ENCODE measurements around the gene CLCA2.
"Not testable (repeated sequence)": the region's sequence is repeated elsewhere in the genome, so short reads cannot be mapped to it uniquely, and the experiment has no call there.

CLCA2 gene

DNA sequence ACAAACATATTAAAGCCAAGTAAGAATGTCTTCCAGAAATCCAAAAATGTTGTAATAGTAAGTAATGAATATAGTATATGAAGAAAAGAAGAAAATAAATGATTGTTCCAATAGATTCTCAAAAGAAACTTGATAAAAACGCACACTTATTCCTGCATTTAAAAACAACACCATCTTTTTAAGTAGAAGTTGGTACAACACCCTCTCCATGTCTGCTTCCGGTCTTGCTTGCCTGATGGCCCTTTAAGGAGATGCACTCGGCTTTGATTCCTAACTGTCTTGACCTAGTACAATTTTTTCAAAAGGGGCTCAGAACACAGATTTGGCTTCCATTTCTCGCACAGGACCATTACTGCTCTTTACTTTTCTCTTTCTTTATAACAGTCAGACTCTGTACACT lies 53.7 kb downstream of the CLCA2 start:
- no peak for DNase-seq (ENCODE audit: low spot score)

DNA sequence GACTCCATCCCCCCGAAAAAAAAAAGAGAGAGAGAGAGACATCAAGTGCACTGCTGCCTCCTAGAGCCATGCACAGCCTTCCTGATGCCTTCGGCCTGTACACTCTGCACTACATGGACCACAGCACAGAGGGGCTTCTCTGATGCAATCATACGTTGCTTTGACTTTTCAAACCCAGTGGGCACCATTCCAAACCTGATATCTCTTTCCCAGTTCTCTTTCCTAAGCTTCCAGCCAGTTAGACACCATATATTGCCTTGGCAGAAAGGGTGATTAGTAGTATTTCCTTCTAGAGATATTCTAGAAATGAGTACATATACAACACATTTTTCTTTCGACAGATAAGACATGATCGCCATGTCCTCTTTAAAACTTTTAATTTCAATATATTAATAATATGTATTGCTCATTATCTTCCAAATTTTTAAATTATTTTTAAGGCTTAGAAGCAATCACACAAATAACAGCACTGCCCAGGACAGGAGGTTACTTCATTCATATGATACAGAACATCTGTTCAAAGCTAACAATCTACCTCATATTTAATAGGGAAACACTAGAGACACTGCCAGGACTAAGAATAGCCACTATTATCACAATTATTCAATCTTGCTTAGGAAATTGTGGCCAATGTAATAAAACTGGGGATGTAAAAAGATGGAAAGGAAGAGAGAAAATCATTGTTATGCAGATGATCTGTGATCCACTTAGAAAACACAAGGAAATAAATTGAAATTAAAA lies 54.6 kb downstream of the CLCA2 start:
- no peak for DNase-seq (ENCODE audit: low spot score)

DNA sequence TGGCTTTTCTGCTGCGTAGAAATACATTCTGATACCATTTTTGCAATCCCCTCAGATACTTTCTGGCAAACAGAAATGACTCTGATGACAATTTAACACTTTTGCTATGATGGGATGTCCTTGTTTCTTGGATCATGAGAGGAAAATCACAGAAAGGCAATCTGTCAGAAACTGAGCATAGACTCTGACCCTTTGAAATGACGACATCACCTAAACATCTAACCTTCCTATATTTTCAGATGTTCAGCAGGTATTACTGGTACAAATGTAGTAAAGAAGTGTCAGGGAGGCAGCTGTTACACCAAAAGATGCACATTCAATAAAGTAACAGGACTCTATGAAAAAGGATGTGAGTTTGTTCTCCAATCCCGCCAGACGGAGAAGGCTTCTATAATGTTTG lies 58.0 kb downstream of the CLCA2 start:
- no peak for DNase-seq (ENCODE audit: low spot score)

DNA sequence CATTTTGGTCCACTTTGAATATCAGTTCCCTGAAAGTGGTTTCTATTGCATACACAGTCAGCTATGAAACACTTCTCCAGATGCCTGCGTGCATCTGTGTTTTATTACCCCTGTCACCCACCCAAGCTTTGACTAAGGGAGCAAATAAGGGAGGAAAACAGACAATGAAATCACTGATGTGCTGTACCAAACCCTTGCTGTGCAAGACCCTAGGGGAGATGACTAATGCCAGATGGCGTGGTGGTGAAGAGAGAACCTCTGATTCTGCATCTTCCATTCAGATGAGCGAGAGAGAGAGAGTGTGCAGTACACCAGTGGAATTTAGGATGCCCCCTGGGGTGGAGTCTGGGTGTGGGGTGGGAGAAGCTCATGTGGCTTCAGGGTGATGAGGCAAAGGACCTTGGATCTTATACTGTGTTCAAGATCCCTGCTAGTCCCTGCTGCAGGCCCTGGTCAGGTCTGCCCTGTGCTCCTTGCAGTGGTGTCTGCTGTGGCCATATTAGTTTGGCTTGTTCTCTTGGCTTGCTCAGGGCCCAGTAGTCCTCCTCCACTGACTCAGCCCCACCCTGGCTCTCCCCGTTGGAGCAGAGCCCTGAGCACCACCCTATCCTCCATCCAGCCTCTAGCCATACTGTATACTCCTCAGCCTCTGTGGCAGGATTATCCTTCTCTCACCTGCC lies 63.3 kb downstream of the CLCA2 start:
- no peak for DNase-seq (ENCODE audit: low spot score)

DNA sequence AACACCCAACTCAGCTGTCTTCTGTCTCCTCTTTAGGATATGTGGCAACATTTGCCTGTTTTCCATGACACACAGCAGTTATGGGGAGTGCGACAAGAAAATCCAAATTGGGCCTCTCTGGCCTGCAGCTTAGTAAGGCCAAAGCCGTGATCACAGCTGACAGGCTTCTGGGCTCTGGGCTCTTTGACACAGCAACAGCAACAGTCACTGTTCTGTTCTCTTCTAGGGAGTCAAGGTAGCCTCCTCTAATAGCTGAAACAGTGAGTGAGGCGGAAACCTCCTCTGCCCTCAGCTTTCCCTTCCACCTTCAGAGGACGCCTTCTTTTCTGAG lies 63.8 kb downstream of the CLCA2 start:
- DNase-seq (ENCODE audit: low spot score) = no peak

DNA sequence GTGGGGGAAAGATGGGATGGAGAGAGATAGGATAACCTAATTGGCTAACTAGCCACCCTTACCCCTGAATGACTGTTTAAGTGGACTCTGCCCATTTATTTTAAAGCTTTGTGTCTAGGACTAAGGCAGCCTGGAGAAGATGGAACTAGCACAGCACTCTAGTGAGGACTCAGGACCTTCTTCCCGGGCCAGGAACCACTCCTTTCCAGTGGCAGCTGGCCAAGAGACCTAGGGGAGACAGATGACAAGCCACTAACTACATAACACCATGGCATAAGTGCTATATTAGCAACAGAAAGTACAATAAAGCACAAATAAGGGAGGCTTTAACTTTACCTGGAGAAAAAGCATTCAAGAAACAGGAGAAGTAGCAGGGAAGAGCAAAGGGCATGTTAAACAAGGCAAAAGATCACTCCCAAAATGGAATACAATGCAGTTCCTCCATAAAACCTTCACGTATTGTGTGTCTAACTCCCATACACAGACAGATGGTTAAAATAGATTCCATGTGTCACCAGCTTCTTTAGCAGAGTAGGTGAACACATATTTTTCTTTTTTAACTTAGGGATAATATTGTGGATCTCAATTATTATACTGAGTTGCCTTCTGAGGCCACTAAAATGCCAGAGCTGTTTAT lies 65.4 kb downstream of the CLCA2 start:
- DNase-seq (ENCODE audit: low spot score) = no peak

DNA sequence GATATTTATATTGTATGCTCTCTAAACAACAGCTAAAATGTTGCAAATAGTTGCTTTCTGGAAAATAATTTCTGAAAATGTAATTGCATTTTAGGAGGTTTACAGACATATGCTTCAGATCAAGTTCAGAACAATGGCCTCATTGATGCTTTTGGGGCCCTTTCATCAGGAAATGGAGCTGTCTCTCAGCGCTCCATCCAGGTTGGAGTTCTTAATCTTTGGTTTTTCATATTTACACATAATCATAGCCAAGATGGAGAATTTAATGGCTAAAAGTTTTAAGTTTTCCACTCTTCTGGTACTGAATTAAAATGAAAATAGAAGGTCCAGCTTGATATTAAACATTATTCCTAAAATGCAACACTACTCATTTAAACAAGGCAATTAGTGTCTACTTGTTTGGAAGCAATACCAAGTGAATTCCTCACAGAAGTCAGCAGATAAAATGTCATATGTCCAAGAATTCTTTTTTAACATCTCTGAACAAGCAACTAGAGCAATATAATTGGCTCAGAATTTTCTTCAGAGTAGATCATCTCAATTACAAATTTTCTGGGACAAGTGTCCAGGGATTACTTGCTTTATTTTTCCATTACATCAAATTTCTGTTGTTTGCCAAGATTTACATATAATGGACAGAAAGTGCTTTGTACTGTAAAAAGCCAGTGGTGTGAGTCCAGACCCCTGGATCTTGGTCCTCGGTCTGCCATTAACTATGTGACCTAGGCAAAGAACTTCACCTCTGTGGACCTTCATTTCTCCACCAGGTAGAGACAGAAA lies 67.4 kb downstream of the CLCA2 start:
- DNase-seq (ENCODE audit: low spot score) = no peak

DNA sequence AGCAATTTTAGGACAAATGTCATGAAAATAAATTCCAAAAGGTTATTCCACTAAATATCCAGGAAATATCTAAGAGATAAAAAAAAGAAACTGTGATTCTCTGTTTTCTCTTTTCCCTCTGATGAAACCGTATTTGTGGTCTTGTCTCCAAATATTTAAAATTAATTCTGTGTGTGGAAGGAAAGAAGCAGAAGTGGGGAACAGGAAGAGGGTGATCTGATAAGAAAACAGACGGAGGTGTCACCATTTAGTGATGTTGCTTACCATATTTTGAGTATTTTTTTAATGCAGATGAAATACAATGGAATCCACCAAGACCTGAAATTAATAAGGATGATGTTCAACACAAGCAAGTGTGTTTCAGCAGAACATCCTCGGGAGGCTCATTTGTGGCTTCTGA lies 74.3 kb downstream of the CLCA2 start:
- no peak for DNase-seq (ENCODE audit: low spot score)

DNA sequence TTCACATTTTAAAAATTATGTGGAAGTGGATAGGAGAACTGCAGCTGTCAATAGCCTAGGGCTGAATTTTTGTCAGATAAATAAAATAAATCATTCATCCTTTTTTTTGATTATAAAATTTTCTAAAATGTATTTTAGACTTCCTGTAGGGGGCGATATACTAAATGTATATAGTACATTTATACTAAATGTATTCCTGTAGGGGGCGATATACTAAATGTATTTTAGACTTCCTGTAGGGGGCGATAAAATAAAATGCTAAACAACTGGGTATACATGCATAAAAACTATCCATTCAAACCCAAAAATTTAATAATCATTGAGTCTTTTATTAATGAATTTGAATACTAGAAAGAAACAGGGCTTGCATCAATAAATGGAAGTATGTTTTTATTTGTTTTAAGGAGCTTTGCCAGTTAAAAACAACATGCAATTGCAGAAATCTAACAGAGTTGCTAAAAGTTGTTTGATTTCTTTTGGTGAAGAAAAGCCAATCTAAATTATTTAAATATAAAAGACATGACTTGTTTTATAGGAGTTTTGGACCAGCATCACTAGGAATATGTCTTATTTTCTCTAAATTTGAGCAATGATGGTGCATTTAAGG lies 76.1 kb downstream of the CLCA2 start:
- no peak for DNase-seq (ENCODE audit: low spot score)

DNA sequence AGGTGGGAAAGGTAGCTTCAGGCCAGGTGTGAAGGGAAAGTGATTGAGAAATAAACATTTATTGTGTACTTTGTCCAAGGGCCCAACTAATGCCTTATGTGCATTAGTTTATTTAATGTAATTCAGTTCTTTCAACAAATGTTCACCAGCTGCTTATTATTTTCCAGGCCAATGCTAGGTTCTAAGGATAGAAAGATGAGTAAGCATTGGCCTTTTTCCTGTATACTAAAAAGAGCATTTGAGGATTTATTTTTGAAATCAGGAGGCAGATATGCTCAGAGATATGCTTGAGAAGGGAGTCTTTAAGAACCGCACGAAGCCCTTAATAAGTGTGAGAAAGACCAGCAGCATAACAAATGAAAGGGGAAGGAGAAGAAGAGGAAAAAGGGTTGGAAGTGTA lies 76.7 kb downstream of the CLCA2 start:
- no peak for DNase-seq (ENCODE audit: low spot score)

DNA sequence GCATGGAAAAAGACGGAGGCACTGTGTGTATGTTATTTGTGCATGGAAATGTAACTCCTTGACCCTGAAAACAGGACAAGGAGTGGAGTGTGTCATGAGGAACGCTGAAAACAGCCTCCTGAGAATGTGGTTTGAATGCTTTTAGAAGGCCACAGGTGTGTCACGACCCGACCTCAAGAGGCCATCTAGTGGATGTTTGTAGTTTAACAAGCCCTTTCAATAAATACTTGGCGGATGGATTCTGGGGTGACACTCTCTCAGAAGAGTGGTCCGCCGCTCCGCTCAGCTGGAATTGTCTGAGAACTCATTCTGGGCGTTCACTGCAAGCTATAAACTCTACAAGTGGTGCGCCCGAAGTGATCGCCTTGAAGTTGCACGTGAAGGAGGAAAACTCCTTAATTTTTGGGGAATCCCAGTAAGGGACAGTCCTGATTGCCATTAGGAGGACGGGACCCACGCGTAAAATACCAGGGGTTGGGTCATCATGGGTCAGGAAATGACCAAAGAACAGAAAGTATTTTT lies 78.2 kb downstream of the CLCA2 start:
- not testable (repeated sequence) for DNase-seq (ENCODE audit: low spot score)

DNA sequence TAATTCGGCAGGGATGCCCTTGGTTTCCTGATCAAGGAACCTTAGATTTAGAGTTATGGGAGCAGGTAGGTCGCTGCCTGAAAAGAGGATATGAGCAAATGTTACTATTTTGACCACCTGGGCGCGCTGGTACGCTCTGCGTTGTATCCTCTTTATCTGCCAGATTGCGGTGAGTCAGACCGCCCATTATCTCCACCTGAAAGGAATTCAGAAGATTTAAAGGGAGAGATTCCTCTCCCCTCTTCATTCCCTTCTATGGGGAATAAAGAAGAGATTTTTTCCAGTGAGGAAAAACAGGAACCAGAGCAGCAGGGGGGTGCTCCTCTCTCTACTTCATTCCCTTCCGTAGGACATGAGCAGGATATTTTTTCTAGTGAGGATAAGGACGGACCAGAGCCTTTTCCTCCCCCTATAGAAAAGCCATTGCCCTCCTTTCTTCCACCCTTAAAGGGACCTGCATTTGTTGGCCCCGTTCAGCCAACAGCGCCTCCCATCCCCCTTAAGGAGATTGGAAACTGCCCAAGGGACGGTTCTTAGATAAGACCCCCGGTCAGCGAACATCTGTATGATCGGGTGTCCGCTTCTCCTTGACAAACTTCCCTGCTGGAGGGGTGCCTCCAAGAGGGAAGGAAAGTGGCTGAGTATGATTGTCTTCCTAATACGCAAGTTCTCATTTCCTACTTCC lies 78.9 kb downstream of the CLCA2 start:
- DNase-seq (ENCODE audit: low spot score) = no peak

DNA sequence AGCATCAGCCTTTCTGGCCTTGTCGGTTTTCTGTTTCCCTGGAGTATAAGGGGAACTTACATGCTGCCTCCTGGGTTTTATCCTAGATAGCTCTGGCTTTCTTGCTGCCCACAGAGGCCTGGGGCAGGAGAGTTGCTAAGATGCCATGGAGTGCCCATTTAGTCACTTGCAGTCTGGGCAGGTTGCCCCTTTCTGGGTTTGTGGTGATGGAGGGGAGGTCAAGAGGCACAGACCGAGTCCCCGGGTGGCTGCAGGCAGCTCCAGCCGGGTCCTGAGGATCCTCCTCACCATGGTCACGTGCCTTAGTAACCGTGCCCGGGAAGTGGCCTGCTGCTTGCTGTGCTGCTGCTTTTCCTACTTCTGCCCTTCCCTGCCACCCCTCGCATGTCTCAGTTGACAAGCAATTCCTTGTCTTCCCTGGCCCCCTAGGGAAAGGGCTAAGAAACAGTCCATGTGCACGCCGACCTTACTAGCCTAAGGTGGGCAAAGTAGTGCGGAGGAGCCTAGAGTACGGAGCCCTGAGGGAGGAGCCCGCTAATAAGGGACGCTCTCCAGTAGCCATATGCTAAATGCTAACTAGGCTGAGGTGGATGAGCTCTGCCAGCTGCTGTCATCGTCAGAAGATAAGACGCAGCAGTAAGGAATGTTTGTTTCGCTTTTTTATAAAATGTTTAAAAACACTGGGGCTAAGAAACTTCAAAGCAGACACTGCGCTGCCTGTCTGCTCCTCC lies 79.6 kb downstream of the CLCA2 start:
- no peak for DNase-seq (ENCODE audit: low spot score)

DNA sequence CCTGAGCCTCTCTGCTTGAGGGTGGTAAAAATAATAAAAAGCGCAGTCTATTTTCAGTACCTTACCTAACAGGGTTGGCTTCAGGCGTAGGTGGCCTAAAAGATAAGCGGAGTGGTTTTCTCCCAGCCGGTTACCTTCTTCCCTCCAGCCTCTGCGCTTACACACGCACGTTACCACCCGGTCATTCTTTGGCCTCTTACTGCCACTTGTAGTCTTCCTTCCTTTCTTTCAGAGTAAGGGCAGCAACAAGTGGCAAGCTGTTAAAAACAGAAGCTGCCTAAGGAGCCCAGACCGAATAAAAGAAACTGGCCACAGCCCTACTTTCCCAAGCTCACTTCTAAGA lies 80.1 kb downstream of the CLCA2 start:
- no peak for DNase-seq (ENCODE audit: low spot score)

DNA sequence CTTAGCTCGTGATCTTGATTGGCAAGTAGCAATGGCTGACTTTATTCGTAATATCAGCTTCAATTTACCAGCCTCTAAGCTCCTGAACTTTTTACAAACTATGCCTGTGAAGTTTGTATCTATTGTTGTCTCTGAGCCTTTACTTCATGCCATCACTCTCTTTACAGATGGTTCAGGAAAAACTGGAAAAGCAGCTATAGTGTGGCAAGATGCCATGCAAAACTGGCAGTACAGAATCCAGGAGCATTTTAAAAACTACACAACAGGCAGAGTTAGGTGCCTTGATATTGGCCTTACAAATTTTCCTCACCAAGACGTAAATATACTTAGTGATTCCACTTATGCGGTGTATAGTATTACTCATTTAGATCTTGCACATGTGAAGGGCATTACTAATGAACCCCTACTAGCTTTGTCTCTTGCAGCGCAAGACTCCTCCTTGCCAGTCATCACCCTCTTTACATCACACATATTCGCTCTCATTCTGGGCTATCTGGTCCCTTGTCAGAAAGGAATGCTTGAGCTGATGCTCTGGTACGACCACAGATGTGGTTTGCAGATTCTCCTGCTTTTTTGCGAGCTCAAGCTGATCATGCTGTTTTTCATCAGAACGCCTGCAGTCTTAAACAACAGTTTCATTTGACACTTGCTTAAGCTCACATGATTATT lies 81.1 kb downstream of the CLCA2 start:
- DNase-seq (ENCODE audit: low spot score) = no peak

DNA sequence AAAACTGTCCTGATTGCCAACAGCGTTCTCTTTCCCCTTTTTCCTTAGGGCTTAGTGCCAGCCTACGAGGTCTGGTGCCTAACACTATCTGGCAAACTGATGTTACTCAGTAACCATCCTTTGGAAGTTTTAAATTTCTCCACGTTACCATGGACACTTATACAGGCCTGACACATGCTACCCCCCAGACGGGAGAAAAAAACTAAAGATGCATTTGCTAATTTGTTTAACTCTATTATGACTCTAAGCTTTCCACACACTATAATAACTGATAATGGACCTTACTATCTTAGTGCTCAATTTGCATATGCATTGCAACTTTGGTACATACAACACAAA lies 81.6 kb downstream of the CLCA2 start:
- DNase-seq (ENCODE audit: low spot score) = no peak
